NCI-H2171 (cell line): ENCODE data around the gene FOSB.
"Not testable (repeated sequence)": the region's sequence is repeated elsewhere in the genome, so short reads cannot be mapped to it uniquely, and the experiment has no call there.

Source experiments
- DNase-seq: peaks from one replicate; lab custom pipeline; 2025; lab: John Stamatoyannopoulos, UW

FOSB gene

DNA sequence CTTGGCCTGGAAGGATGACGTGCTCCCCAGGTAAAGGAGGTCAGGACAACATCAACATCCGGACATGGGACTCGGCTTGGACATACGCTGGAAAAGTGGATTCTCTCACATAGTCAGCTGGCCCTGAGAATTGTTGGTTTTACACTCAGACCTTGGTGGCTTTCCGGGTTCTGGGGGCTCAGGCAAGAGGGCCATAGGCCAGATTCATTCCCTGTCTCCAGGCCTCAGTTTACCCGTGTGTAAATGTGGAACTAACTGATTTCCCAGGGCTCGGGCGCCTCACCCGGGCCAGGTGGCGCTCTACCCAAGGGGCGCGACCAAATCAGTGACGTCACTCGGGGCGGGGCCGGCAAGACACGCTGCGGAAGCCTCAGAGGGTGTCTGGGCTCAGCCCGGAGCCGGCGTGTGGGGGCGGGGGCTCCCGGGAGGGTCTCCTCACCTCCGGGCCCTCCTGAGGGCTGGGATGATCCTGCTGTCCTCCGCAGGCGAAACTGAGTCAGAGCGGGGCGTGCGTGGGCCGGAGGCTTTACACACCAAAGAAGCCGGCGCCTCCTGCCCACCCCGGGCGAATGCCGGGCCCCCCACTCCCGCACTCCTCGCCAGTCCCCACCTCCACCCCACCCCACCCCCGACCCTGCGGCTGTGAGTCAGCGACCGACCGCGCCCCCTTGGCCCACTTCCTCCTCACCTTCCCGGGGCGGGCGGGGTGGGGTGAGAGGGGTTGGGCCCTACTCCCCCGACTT, 38.6 kb downstream of the FOSB start:
- peak; percentile 92 for DNase-seq

DNA sequence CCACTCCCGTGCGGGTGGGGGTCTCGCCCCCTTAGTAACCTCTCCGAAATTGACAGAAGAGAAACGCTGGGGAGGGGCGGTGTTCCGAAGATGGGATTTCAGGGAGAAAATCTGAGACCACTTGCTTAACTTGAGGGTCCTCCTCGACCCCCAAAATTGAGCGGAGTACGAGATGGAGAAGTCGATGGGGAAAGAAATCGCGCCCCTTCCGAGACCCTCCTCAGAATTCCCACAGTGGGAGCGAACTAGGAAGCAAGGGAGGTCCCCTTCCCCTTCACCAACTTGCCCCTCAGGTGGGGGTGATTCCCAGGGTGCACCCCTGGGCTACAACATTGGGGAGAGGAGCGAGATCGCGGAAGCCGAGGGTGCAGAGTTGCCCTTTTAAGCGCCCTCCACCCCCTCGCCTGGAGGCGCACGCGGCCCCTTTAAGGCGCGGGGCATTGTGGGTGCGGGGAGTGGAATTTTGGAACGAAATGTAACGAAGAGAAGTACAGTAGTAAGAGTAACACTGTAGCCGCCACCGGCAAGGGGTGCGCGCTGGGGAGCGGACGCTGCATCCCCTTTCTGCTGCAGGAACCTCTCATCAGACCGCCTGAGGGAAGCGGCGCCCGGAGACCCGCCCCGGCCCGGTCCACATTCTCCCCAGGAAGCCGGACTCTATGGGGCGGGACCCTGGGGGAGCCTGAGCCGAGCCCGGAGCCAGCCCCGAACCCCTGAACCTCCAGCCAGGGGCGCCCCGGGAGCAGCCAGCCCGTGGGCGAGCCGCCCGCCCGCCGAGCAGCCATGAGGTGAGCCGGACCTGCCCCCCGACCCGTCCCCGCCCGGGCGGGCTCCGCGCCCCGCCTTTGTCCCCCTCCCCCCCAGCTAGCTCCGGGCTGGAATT, 39.4 kb downstream of the FOSB start, which contains the start of gene VASP:
TSS of gene VASP (plus strand) at position 491 of the 883 bp plus-strand sequence. CDS start at position 784, 293 bp downstream.
- peak; percentile 69 for DNase-seq

DNA sequence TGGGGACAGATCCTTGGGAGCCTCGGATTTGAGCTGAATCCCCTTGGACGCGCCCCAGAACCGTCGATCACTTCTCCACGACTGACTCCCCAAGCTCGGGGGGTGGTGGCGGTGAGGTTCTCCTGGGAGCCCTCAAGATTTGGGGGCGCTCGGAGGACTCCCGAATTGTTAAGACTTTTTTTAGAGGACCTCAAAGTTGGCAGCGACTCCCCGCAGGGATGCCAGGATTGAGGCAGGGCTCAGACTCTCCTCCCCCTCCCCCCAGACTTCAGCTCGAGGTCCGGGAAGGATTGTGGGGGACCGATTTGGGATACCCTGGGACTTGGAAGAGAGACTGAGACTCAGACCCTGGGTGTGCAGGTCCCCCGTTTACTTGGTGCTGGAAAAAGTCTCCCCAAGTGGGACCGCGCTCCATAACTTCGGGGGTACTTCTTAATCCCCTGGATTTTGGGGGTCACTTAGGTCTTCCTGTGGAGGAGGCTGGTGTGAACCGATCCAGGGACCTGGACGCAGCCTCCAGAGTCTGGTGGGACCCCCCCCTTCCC, 40.1 kb downstream of the FOSB start:
- DNase-seq: no peak

DNA sequence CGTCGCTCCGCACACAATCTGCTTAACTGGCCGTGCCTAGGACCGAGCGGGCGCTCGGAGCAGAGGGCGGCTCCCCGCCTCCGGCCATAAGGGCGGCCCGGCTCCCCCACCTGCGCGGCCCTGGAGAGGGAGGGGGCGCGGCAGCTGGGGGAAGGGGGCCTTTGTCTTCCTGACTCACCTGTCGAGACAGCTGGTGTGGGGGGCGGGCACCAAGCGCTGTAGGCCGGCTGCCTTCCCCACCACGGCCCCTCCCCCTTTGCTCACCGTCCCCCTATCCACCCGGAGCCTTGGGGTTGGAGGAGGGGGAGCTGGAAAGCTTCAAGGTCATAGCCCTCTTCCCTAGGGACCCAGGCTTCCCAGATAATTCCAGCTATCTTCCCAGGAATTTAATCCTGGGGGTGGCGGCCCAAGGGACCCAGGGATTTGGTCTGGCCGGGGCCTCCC, 40.6 kb downstream of the FOSB start:
- DNase-seq: peak; percentile 93

DNA sequence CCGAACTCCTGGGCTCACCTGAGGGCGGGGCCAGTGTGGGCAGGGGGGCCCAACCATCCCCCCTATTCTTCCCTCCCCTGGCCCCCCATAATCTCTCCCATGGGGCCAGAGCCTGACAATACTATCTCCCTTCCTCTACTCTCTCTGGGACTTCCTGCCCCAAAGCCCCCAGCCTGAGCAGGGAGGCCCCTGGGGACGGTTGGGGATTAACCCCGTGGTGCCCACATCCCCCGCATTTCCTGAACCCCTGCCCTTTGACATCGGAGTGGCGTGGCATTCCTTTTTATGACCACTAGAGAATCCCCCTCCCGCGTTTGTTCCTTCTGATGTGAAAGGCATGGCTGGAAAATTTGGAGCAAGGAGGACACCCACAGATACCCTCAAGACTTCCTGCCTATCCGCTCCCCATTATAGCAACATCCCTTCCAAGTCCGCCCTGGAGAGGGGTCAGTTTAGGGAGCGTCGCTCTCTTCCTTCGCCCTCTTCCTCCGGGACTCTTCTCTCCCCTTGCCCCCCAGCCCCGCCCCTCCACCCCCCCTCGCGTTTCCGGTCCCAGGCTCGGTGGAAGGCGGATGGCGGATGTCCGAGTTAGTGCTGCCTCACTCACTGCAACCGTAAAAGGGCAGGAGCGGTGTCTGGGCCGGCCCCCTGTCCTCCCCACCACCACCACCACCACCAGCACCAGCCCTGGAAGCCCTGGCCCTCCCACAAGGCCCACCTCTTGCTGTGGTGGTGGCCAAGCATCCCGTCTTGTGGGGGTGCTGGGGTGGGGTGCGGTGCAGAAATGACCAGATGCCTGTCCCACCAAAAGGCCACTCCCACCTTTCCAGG, 41.3 kb downstream of the FOSB start:
- DNase-seq: no peak

GRCh38 chr19:45509692-45510015, 41.9 kb downstream of the FOSB start:
- DNase-seq: no peak

- DNase-seq: not testable (repeated sequence)
These were observed 42.6 kb downstream of the FOSB start for GRCh38 chr19:45510352-45510751.

DNA sequence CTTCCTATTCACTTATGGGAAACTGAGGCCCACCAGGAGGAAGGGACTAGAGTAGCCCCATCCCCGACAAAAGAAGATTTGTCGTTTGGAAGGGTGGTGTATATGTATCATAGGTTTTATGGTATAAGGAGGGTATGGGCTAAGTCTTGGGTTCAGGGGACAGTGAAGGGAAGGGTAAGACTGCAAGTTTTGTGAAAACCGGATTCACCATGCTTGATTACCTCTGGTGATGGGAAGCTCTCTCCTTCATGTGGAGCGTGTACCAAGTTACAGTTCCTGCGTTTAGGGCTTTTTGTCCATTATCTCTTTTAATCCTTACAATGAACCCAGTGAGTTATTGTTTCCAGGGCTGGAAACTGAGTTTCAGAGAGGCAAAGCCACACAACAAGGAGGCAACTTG, 43.3 kb downstream of the FOSB start:
- DNase-seq: no peak

DNA sequence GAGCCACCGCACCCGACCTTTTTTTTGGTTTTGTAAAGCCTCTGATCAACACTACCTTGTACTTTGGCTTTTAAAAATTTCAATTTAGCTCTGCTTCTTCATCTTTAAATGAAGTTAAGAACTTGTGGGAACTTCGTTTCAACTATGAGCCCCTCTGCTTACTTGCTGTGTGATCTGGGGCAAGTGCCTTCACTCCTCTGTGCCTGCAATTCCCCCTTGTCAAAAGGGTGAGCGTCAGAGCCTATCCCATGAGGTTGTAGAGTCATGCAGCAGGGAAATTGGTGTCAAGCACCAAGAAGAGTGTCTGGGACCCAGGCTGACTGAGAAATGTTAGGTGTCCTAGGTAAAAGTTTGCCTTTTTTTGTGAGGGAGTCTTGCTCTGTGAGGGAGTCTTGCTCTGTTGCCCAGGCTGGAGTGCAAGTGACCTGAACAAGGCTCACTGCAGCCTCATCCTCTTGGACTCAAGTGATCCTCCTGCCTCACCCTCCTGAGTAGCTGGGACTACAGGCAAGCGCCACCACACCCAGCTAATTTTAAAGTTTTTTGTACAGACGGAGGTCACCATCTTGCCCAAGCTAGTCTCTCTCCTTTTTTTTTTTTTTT, 45.2 kb downstream of the FOSB start:
- DNase-seq: no peak

DNA sequence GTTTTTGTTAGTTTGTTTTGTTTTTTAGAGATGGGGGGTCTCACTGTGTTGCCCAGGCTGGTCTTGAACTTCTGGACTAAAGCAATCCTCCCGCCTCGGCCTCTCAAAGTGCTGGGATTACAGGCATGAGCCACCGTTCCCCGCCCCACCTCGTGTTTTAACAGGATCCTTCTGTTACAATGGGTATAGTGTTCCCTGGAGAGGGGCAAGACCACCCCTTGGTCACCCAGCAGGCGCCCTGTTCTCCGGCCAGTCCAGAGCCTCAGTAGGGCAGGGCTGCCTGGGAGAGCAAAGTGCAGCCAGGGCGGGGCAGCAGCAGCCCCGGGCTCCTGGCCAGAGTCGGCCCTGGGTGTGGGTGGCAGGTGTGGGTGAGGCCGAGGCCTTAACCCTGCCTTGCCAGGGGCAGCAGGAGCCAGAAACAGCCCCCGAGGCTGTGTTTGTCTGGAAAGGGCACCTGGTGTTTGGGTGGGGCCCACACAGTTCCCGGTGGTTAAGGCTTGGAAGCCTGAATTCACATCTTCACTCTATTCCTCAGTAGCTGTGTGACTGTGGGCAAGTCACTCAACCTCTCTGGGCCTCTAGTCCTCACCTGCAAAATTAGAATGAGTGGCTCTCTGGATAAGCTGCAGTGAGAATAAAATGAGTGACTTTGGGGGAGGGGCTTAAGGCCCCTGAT, 46.7 kb downstream of the FOSB start:
- no peak for DNase-seq

DNA sequence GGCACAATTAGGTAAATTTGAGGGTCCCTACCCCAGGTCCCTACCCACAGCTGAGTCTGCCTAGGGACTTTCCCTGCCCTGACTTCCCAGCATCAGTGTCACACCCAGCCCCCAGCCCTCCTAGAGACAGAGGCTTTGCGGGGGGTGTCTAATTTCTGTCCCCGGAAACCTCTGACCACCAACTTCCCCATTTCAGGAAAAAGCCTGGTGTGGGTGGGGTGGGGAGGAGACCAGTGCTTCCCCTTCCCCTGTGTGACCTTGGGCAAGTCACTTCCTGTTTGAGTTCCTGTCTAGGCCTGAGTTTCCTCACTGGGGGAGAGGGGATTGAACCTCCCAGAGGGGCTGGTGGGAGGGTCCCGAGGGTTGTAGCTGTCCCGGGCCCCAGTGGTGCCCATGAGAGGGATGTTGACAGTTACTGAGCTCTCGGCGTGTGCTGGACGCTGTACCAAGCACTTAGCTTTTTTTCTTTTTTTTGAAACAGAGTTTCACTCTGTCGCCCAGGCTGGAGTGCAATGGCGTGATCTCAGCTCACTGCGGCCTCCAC, 47.4 kb downstream of the FOSB start:
- DNase-seq: no peak

- no peak for DNase-seq
These were observed 48.1 kb downstream of the FOSB start for GRCh38 chr19:45515807-45516401.

GRCh38 chr19:45517238-45517637, 49.4 kb downstream of the FOSB start:
- DNase-seq: no peak

DNA sequence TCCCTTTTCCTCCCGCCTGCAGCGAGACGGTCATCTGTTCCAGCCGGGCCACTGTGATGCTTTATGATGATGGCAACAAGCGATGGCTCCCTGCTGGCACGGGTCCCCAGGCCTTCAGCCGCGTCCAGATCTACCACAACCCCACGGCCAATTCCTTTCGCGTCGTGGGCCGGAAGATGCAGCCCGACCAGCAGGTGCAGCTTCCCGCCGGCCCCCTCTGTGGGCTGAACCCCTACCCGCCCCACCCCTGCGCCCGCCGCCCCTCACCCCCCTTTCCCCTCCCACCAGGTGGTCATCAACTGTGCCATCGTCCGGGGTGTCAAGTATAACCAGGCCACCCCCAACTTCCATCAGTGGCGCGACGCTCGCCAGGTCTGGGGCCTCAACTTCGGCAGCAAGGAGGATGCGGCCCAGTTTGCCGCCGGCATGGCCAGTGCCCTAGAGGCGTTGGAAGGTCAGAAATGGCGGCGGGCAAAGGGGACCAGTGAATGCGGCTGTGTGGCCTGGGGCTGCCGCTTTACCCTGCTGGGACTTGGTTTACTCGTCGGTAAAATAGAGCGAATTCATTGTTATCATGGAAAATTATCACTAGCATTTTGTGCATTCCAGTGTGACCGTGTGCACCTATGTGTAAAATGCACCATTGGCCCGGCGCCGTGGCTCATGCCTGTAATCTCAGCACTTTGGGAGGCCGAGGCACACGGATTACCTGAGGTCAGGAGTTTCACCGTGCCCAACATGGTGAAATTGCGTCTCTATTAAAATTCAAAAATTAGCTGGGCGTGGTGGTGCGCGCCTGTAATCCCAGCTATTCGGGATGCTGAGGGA, 50.1 kb downstream of the FOSB start:
- no peak for DNase-seq

DNA sequence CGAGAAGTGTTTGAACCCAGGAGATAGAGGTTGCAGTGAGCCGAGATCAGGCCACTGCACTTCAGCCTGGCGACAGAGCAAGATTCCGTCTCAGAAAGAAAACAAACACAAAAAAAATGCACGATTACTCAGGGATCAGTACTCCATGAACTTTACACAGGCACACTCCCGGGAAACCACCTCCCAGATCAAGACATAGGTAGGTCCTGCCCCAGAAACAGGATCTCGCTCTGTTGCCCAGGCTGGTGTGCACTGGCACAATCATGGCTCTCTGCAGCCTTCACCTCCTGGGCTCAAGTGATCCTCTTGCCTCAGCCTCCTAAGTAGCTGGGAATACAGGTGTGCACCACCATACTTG, 50.7 kb downstream of the FOSB start:
- no peak for DNase-seq

- no peak for DNase-seq
These were observed 54.5 kb downstream of the FOSB start for GRCh38 chr19:45522010-45522941.

GRCh38 chr19:45523642-45524256, 56.0 kb downstream of the FOSB start:
- DNase-seq: peak; percentile 57

DNA sequence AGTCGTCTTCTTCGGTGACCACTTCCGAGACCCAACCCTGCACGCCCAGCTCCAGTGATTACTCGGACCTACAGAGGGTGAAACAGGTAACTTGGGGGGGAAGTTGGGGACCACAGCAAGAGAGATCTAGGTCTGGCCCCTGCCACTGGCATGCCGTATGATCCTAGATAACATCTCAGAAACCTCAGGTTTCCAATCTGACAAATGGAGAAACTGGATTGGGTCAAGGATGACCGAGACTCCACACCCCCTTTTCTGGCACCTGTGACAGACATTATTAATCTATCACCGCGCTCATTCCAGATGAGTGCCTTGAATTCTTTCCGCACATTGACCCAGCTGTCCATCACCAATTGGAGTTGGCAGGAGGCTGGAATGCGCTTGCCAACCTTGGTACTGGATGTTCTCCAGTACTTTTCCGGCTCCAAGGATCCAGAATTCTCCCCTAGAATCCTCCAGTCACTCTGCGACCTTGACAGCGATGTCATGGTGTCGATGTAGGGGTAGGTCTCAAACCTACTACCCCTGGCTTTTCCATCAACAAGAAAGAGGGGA, 56.9 kb downstream of the FOSB start:
- DNase-seq: no peak
